Uterus (tissue), 4 donors: Measurements from ENCODE around the gene ADCY2. TPM values are rescaled to one million over a fixed set of nuclear protein-coding genes. Genes with fewer than 3 reads are reported as not detected.

Experiments used
- DNase-seq, 2 donors: peaks; one replicate each; pipeline ENCODE4 v3.0.0-alpha.2; 2019 to 2020
- H3K27ac ChIP-seq, 2 donors: fragments of 200-600 bp; sonication (generic); 1 replicate in 1 of 2; 2 replicates in 1 of 2; pipeline ENCODE4 v1.5.1; 2016 to 2018
- H3K27me3 ChIP-seq, 2 donors: fragments of 200-600 bp; sonication (generic); one replicate each; pipeline ENCODE4 v1.5.1; 2018 to 2019; ENCODE audit warnings: control low read depth in 1 of 2
- H3K36me3 ChIP-seq, 2 donors: fragments of 200-600 bp; sonication (generic); one replicate each; pipeline ENCODE4 v1.5.1; 2019; ENCODE audit warnings: control low read depth in 1 of 2
- H3K4me1 ChIP-seq, 2 donors: fragments of 200-600 bp; sonication (generic); one replicate each; pipeline ENCODE4 v1.5.1; 2018 to 2019; ENCODE audit warnings: control low read depth in 1 of 2
- H3K4me3 ChIP-seq, 2 donors: fragments of 200-600 bp; sonication (generic); 1 replicate in 1 of 2; 2 replicates in 1 of 2; pipeline ENCODE4 v1.5.1; 2018 to 2019; ENCODE audit warnings: mild to moderate bottlenecking in 1 of 2
- H3K9me3 ChIP-seq, 2 donors: fragments of 200-600 bp; sonication (generic); one replicate each; pipeline ENCODE4 v1.5.1; 2019; ENCODE audit warnings: control low read depth in 1 of 2
- CTCF ChIP-seq, 4 experiments: fragments of 200-600 bp in 2 of 4; fragments of 450-650 bp in 2 of 4; sonication (generic) in 2 of 4; IDR thresholded peaks; one replicate each; pipeline ENCODE4 v1.5.1; 2016 to 2019; ENCODE audit warnings: antibody characterized with exemption in 4 of 4, mild to moderate bottlenecking in 2 of 4, moderate library complexity in 1 of 4
- POLR2A ChIP-seq, 2 donors: fragments of 450-650 bp; IDR thresholded peaks; one replicate each; pipeline ENCODE4 v1.6.1; 2016; ENCODE audit warnings: antibody characterized with exemption in 2 of 2, mild to moderate bottlenecking in 1 of 2, moderate library complexity in 1 of 2
- intact Hi-C: fragments of 100-400 bp; cut with DNase I; formaldehyde crosslinking; loops from one replicate; pipeline ENCODE4 v1.15.1; 2023; ENCODE audit warnings: low total_unique reads
- total RNA-seq, 4 donors: library from RNA; depleted of rRNA in 3 of 4; stranded (reverse); fragments of >200 nt in 3 of 4; gene quantifications; one replicate each; pipeline versions ENCODE4 v1.1.0 to v1.2.4, GENCODE V29; 2014 to 2023
- donor health status: DM: yes; HTN: yes; CAD: no.

ADCY2 gene
- total RNA-seq, 4 donors from 2014 or later: 3.8 to 25.3 (median 4.5) TPM

- no peak overlapping the region for H3K27ac ChIP-seq
- peaks cover 0 to 7% of the 10 kb centered on the region in 2 donors for H3K4me1 ChIP-seq
- H3K4me3 ChIP-seq: no peak overlapping the region
- intact Hi-C loops: no loop called here
- H3K36me3 ChIP-seq: no peaks in the 10 kb centered on the region
- H3K9me3 ChIP-seq: no peaks in the 10 kb centered on the region
- TF ChIP-seq CTCF (IDR thresholded peaks at IDR 0.05): peak; percentile 28 to 56 (median 40)
- TF ChIP-seq POLR2A (IDR thresholded peaks at IDR 0.05): no peak
- DNase-seq: no peak
- H3K27me3 ChIP-seq: no peaks in the 10 kb centered on the region
Observed at GRCh38 chr5:7856855-7857254, 460.9 kb downstream of the ADCY2 start.

- Histone ChIP-seq H3K4me1 (peaks cover 0 to 3% of the 10 kb centered on the region in 2 donors), H3K36me3 (no peaks in the 10 kb centered on the region), H3K27ac (no peak overlapping the region), H3K9me3 (no peaks in the 10 kb centered on the region), H3K4me3 (no peak overlapping the region), H3K27me3 (no peaks in the 10 kb centered on the region)
- intact Hi-C loops: no loop called here
- TF ChIP-seq POLR2A (IDR thresholded peaks at IDR 0.05): no peak
- no peak for TF ChIP-seq CTCF (IDR thresholded peaks at IDR 0.05)
- no peak for DNase-seq
Observed at GRCh38 chr5:7857361-7857760, 461.4 kb downstream of the ADCY2 start.

- Histone ChIP-seq H3K36me3 (no peaks in the 10 kb centered on the region), H3K4me3 (no peak overlapping the region), H3K9me3 (no peaks in the 10 kb centered on the region), H3K27ac (no peak overlapping the region), H3K27me3 (no peaks in the 10 kb centered on the region), H3K4me1 (no peaks in the 10 kb centered on the region)
- TF ChIP-seq CTCF (IDR thresholded peaks at IDR 0.05) (no peak), POLR2A (IDR thresholded peaks at IDR 0.05) (no peak)
- intact Hi-C loops: no loop called here
- no peak for DNase-seq
Observed at GRCh38 chr5:7857926-7858632, 462.1 kb downstream of the ADCY2 start.

GRCh38 chr5:7866196-7866595 lies 470.3 kb downstream of the ADCY2 start:
- intact Hi-C loops: no loop called here
- Histone ChIP-seq H3K9me3 (no peaks in the 10 kb centered on the region), H3K27ac (no peak overlapping the region), H3K36me3 (no peaks in the 10 kb centered on the region), H3K27me3 (no peaks in the 10 kb centered on the region), H3K4me3 (no peak overlapping the region), H3K4me1 (peaks cover 0 to 9% of the 10 kb centered on the region in 2 donors)
- TF ChIP-seq POLR2A (IDR thresholded peaks at IDR 0.05): no peak
- no peak for TF ChIP-seq CTCF (IDR thresholded peaks at IDR 0.05)
- no peak for DNase-seq

- Histone ChIP-seq H3K27me3 (no peaks in the 10 kb centered on the region), H3K9me3 (no peaks in the 10 kb centered on the region), H3K4me1 (peaks cover 0 to 9% of the 10 kb centered on the region in 2 donors), H3K36me3 (no peaks in the 10 kb centered on the region), H3K27ac (no peak overlapping the region), H3K4me3 (no peak overlapping the region)
- intact Hi-C loops: no loop called here
- TF ChIP-seq CTCF (IDR thresholded peaks at IDR 0.05) (no peak), POLR2A (IDR thresholded peaks at IDR 0.05) (no peak)
- no peak for DNase-seq
Observed at GRCh38 chr5:7867260-7867659, 471.3 kb downstream of the ADCY2 start.
